HG02885 (cell line): ENCODE measurements around the gene FGF22.
A peak's percentile ranks its signal among the peaks of the same experiment; 100 is the strongest.
"Not testable (repeated sequence)": the region's sequence is repeated elsewhere in the genome, so short reads cannot be mapped to it uniquely, and the experiment has no call there.

Source experiments
- ATAC-seq: cut with Tn5 transposase; IDR thresholded peaks from one replicate; pipeline ENCODE4 v1.9.1; 2021; ENCODE audit warnings: mild to moderate bottlenecking; ENCODE audit not compliant: unreplicated experiment, poor library complexity

Gene FGF22

DNA sequence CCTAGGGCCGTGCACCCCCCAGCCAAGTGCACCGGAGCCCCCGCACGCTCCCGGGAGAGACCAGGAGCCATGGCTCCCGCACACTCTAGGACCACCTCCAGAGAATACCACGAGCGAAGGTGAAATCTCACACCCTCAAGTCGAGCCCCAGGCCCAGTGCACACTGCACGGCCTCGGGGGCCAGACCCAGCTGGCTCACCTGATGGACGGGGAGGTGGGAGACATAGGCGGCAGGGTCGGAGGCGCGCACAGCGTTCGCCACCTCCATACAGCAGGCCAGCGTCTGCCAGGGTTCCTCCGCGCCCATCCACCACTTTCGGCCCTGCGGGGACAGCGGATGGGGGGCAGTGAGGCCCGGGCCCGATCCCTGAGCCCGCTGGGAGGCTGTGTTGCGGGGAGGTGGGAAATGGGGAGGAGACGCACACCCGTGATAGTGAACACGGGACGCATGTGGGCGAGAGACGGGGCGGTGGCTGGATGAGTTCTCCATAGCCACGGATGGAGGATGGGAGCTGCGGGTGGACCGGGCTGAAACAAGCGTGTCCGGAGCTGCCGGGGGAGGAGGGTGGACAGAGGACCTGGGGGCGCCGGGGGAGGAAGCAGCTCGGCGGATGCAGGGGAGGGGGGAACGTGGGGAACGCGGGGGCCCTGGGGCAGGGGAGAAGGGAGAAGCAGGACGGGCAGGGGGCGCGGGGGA lies 19.4 kb upstream of the FGF22 start:
- ATAC-seq: no peak

DNA sequence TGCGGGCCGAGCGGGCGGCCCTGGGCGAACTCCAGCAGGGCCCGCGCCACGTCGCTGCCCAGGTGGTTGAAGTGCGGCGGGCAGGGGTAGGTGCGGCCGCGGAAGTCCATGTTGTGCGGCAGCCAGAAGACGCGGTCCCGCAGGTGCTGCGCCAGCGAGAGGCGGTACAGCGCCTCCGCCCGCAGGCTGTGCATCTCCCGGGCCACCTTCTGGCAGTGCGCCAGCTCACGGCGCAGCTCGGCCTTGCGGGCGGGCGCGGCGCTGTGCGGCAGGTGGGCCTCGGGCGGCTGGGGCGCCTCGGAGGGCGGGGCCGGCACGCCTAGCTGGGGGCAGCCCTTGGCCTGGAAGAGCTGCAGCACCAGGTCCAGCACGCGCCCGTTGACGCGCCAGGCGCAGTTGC lies 18.5 kb upstream of the FGF22 start:
- not testable (repeated sequence) for ATAC-seq

DNA sequence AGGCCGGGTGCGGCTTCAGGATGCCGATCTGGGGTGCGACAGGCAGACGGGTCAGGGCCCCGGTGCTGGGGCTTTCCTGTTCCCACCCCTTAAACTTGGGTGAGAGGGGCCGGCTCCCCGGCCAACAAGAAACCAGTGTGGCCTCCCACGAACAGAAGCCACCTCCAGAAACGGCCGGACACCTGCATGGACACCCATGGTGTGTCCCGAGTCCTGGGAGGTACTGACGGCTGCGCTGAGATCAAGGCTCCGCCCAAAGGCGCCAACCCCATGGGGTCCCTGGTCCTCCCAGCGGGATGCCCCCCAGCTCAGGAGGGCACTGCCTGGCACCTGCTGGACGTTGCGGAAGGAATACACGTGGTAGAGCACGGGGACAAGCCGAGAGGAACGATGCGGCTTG lies 17.9 kb upstream of the FGF22 start:
- ATAC-seq: no peak

DNA sequence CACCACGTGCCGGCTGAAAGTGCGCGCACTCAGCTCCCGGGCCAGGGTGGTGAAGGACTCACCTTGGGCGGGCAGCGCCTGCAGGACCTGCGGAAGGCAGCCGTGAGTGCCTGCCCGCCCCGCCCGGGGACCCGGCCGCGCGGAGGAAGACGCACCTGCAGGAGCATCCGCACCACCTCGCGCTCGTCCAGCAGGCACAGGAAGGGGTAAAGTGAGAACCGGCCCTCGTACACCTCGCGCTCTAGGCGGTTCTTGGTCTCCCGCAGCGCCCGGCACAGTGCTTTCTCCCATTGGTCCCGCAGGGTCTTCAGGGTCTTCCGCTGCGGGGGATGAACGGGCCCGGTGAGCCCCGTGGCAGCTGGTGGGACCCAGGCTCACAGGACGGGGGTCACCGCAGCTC lies 17.0 kb upstream of the FGF22 start:
- no peak for ATAC-seq

DNA sequence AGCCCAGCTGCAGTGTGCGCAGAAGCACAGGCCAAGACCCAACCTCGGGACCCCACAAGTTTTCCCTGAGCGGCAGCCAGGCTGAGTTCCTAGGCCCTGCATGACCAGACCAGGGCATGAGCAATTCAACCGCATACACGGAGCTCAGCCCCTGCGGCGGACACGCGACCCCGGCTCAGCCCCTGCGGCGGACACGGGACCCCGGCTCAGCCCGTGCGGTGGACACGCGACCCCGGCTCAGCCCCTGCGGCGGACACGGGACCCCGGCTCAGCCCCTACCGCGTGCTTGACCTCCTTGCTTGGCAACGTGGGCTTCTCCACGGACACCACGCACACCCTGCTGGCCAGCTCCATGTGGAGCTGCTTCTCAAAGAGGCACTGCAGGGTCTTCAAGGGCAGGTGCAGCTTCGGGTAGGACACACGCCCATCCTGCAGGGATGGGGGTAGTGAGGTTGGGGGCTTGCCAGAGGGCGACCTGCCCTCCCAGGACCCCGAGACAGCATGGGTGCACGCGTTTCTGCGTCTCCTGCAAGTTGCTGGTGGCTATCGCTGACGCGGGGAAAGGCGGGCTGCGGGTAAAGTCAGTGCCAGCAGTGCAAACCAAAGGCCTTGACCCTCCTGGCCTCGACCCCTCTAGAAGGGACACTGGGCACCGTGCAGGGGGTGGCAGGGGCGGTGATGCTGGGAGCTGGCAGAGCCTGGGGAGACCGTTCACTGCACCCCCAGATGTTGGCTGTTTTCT lies 16.3 kb upstream of the FGF22 start:
- ATAC-seq: no peak

DNA sequence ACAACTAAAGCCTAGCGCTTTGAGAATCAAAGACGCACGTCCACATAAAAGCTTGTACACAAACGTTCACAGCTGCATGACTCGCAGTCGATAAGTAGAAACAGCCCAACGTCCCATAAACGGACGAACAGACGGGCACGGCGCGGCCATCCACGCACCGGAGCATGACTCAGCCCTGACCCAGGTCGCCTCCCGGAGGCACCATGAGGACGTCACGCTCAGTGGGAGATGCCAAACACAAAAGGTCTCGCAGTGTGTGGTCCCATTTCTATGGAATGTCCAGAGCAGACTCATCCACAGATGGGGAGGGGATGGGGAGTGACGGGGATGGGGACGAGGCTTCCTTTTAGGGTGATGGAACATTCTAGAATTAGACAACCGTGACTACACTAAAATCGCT lies 15.7 kb upstream of the FGF22 start:
- no peak for ATAC-seq

DNA sequence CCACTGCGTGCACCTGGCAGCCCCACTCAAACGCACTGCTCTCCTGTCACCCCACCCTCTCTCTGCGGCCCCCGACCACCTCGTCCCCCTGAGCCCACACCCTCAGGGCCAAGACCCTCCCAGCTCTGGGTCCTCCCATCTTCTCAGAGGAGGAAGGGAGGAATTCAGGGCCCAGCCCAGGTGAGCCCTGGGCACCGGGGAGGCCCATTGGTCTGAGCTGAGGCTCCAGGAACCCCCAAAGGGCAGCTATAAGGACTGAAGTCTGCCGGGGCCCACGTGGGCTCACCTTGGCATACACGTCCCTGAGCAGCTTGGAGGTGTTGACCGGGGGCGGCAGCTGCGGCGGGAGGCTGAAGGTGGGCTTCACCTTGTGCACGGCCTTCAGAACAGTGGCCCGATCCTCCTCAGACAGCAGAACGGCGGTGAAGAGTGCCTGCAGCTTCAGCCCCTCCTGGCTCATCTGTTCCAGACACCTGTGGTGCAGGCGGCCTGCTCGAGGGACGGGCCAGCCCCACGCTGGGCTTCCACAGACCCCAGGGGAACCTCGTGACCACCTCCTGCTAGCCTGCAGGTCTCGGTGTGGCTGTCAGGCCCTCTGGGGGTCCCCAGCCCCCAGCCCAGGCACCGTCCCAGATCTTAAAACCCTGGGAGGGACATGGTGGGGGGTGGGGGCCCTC lies 15.1 kb upstream of the FGF22 start:
- ATAC-seq: no peak

DNA sequence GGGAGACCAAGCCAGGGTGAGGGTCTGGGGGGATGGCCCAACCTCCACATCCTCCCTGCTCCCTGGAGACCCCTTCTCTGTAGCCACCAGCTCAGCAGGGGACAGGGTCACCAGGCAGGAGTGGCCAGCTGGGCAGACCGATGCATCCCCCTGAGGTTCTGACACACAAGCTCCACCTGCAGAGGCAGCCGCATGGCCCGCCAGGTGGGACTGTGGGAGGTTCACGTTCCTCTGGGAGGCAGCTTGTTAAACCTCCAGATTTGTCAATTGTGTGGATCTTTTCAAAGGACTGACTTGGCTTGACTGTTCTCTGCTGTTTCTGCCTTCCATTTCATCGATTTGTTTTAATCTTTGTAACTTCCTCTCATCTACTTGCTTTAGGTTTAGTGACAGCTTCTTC lies 14.4 kb upstream of the FGF22 start:
- ATAC-seq: no peak

DNA sequence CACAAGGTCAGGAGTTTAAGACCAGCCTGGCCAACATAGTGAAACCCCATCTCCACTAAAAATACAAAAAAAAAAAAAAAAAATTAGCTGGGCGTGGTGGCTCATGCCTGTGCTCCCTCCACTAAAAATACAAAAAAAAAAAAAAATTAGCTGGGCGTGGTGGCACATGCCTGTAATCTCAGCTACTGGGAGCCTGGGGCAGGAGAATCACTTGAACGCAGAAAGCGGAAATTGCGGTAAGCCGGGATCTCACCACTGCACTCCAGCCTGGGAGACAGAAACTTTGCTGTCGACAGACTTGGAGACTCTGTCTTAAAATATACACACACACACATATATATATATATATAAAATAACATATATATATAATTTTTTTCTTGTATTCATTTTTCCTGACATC lies 13.1 kb upstream of the FGF22 start:
- not testable (repeated sequence) for ATAC-seq

DNA sequence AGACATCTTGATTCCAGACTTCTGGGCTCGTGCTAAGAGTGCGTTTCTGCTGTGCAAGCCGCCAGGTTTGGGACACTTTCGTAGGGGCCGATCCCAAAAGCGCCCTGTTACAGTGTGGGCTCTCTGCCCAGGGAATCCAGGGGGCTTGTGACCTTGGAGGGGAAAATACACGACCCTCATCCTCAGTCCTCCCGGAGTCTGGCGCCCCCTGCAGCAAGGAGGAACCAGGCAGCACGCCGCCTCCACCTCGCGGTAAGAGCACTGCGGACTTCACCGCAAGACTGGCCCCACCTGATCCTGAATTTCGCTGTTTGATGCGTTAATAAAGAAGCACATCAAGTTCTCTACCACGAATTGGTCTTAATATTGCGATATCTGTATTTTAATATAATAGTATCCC lies 11.5 kb upstream of the FGF22 start:
- ATAC-seq: no peak

DNA sequence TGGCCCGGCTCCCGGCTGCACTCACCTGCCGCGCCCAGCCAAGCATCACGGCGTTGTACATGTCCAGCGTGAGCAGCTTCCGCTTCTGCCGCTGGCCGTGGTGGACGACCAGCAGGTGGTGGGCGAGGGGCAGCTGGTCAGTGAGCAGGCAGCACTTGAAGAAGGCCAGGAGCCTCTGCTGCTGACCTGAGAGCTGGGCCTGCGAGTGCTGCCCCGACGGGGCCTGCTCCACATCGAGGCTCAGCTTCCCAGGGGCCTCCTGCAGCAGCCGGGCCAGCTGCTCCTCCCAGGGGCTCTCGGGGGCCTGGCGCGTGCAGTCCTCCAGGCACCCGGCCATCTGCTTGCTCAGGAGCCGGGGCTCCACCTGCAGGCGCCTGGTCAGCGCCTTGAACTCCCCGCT lies 10.2 kb upstream of the FGF22 start:
- not testable (repeated sequence) for ATAC-seq

DNA sequence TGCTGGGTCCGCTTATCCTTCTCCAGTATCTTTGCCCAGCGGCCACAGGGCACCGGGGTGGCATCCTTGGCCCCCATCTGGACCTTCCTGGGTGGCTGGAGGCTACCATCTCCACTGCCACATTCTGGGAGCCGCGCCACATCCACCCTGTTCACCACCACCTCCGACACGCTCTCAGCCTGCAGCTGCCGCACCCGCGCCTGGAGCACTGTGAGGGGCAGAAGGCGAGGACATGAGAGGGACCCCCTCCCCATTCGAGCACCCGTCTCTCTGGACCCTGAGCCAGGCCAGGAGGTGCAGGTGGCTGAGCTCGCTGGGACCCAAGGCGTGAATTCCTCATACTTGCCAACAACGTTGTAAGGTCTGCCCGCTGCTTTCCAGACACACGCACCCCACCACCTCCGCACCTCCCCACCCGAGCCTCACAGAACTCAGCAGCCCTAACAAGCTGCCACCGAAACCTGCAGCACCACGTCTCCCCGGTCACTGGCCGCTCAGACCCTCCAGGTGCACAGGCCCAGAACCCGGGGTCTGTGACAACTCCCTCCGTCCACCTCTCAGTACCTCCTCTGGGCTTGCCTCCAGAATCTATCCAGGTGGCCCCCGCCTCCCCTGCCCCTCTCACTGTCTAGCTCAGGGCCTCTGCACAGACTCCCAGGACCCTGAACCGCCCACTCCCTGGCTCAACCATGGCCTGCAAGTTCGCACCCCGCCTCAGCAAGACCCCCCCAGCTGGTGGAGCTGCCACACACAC lies 9.5 kb upstream of the FGF22 start:
- no peak for ATAC-seq

DNA sequence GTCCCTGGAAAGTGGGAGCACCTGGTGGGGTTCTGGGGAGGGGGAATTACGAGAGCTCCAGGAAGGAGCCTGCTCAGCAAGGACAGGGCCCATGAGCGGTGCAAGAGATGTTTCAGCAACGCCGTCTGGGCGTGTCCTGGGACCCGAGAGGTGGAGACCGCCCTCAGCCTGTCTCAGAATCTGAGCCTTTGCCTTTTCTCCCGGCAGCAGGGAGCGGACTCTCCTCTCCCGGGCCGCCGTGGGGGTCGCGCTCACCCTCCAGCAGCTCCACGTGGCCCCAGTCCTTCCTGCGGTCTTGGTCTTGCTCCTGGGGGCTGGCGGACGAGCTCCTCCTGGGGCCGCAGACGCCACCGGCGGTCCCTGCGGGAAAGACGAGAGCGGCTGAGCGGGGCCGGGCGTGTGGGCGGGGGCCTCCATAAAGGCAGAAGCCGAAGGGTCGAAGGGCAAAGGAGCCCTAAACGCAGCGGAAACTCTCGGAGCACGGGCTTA lies 7.1 kb upstream of the FGF22 start:
- ATAC-seq: peak; percentile 19

DNA sequence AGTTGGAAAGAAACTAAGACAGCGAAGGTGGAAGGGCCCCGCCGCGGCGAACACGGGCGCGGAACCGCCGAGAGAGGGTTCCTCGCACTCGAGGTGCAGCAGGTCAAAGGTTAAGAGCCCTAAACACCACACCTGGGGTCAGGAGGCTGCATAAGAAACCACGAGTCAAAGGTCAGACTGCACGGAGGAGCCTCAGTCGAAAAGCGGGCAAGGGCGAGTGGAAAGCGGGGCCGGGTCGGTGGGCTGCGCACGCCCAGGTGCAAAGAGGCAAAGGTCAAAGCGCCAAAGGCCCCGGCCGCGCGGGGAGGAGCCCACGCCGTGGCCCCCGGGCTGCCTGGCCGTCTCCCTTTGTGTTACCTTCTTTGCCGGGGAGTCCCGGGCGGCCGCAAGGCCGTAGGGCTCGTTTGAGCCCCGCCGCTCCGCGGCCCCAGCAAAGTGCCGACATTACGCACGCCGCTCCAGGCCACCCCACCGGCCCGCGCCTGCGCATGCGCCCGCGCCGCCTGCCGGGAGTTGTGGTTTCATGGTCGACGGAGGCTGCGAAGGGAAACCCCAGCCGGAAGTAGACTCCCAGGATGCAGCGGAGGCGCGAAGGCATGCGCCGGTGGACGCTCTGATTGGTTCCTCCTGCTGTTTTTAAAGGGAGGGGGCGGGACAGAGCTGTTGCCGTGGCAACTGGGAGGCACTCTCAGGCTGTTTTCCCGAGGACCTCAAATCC lies 6.5 kb upstream of the FGF22 start, which contains the start of gene POLRMT:
Gene POLRMT (minus strand): TSS at position 470 of the 718 bp plus-strand sequence. CDS start 25 bp downstream, at position 445.
- peak; percentile 92 for ATAC-seq

DNA sequence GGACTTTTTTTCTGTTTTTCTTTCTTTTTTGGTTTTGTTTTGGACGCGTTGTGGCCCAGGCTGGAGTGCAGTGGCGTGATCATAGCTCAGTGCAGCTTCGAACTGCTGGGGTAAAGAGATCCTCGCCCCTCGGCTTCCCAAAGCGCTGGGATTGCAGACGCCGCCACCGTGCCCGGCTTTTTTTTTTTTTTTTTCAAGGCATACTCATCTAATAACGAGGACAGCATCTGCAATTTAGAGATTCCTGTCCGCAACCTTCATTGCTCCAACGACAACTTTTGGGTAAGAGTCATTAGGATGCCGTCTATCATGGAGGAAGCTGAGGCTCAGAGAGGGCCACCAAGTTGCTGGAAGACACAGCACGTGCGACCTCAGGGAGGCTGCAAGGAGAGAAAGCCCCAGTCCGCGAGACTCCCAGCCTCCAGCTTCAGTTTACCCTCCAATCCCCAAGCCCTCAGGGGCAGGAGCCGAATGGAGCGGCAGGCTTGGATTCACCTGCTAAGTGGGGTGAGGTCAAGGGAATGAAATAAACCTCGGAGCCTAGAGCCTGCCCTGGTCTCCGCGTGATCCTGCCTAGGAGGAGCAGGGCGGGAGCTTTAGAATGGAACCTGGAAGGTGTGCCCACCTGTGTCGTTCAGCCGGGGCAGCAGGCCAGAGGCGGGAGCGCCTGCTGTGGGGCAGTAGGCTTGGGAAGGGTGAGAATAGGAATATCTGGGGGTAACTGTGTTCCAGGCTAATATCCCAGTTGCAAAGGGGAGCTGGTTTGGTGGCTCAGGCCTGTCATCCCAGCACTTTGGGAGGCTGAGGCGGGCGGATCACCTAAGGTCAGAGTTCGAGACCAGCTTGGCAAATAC lies 5.7 kb upstream of the FGF22 start:
- no peak for ATAC-seq

DNA sequence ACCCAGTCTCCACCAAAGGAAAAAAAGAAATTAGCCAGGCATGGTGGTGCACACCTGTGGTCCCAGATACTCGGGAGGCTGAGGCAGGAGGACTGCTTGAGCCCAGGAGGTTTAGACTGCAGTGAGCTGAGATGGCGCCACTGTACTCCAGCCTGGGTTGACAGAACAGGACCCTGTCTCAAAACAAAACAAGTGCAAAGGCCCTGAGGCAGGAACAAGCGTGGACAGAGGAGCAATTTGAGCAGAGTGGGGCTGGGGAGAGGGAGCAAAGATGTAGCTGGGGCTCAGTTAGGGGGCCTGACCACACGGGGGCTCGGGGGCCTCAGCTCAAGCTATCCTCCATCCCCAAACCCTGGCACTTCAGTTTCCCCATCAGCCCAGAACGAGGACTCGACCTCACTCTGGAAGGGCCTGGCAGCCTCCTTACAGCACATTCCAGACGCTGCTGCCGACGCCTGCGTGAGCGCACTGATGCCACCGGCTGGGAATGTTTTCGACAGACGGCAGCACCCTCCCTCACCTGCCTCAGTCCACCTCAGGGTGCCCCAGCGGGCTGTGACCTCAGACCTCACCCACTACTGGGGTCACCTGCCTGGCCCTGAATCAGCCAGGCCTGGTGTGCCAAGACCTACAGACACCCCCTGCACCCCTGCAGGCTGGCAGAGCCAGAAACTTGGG lies 4.6 kb upstream of the FGF22 start:
- no peak for ATAC-seq

DNA sequence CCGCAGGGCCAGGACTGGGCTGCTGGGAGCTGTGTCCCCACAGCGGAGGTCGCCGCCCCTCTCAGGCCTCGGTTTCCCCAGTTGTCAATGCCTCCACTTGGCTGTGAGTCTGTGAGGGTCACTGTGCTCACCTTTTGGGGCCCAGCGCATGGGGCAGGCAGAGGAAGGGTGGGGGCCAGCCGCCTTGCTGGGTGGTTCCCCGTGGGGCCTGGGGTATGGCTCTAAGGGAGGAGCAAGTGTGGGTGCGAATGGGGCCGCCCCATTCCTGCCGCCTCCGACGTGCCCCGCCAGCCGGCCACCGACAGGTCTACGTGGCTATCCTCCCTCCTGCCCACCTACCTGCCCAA lies 800 bp upstream of the FGF22 start:
- ATAC-seq: no peak

DNA sequence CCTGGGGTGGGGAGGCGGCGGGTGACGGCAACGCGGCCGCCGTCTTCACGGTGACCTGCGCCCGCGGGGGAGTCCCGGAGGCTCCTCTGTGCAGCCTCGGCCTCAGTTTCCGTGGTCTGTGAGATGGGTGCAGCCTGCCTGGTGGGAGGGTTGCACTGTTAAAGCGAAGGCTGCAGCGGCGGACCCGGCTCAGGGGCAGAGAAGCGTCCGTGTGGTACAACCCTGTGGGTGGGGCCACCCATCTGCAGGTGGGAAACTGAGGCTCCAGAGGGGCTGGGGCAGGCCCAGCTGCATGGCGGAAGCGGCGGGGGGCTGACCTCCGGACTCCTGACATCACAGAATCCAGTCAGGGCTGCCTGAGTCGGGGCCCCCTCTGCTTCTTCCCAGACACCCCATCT lies 481 bp downstream of the FGF22 start:
- peak; percentile 11 for ATAC-seq
